UCSD-AML1 (cell line): ENCODE results near the gene TIAM1.

Experiments
- DNase-seq: peaks from one replicate; lab custom pipeline; 2025; ENCODE audit not compliant: unreplicated experiment; lab: John Stamatoyannopoulos, UW

The TIAM1 gene

DNA sequence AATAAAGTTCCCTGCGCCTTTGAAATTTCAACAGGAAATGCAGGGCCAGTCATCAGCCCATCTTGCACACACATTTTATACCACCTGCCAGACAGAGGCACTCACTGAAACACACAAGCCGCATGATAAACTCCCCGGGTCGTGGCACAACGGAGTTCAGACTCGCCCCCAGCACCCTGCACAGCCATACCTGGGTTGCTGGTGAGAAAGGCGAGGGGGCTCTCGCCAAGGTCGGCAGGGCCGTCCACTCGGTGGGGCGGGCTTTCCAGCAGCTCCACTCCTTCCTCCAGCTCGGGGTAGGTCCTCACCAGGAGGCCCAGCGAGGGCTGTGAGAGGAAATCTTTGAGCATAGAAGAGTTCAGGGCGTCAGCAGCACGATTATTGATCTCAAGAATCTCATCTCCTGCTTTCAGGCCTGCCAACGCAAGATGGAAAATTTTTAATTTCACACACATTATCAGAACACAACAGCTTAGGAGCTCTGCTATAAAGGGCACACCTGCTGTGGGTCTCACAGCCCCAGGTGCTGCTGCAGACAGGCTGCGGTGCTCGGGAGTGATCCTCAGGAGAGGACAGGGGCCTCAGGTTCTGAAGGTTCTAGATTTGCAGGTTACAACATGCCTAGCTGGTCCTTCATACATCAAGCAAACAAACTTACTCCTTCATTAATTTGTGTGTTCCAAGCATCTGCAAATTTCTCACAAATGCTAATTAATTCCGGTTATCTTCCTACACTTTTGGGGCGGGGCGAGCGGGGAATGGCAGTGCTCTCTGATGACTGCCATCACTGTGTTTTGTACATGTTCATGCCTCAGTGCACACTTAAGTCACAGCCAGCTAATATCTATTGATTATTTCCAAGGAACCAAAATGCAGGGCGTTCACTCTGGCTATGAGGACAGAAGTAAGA lies 161.6 kb downstream of the TIAM1 start:
- no peak for DNase-seq

DNA sequence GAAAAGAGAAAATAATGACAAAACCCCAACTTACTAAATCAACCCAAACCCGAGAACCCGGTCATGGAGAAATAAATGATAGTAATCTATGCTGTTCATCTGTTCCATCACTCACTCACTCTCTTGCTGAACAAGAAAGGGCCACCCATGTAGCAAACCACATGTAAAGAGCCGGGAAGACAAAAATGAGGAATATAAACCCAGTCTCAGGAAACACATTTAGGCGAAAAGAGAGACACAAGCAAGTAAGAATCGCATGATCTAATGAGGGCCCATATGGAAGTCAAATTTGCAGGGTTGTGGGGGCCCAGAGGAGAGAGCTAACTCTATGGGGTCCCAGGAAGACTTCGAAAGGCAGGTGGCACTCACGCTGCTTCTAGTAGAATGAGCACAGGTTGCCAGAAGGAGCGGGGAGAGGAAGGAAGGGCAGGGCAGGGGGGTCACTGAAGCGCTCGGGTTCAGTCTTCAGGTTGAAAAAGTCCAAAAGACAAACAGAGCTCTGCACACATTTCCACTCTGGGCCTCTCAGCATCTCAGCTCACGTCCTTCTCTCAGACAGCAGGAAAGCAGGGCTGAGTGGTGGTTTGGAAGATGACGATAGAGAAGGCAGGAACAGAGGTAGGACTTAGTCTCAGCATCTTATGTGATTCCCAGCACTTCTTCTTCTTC lies 162.8 kb downstream of the TIAM1 start:
- DNase-seq, result no peak

DNA sequence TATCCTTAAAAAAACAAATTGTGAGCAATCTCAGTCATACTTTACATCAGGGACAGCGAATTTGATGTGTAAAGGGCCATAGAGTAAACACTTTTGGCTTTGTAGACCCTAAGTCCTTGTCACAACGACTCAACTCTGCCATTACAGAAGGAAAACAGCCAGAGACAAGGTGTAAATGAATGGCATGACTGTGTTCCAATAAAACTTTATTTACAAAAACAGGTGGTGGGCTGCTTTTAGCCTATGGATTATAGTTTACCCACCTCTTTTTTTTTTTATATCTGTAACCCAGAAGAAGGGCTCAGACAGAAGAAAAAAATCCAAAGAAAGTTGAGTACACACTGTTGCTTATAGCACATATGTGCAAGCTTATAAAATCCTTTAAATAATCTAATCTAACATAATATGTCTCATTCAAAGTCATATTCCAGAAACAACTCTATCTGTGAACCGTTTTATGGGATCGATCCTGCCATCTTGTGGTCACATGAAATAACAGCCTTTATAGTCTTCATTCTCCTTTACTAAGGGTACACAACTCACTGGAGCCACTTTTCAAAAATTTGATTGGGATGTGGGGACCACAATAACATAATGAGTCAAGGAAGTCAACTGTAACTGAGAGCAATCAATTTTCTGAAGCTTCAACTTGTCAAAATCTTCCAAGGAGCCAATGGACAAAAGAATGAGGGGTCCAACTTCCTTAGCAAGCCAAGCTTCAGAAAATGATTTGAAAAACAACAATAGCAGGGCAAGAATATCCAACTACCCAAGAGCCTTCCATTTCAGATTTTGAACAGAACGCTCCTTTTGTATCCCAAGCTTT lies 163.6 kb downstream of the TIAM1 start:
- no peak for DNase-seq

DNA sequence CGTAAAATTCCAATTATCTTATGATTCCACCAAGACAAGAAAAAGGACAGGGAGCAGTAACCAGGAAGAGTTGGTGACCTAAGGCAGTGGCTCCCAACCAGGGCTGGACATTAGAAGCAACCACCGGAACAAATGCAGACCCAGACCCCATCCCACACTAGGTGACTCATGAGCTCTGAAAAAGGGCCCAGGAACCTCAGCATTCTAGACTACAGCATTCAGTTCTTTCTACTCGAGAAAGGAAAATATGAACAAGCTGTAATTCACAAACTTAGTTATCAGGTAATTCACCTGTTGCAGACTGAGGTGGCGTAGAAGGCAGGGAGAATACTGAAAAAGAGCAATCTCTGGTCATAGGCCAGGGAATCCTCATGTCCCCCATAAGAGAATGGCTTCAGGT lies 167.3 kb downstream of the TIAM1 start:
- no peak for DNase-seq

DNA sequence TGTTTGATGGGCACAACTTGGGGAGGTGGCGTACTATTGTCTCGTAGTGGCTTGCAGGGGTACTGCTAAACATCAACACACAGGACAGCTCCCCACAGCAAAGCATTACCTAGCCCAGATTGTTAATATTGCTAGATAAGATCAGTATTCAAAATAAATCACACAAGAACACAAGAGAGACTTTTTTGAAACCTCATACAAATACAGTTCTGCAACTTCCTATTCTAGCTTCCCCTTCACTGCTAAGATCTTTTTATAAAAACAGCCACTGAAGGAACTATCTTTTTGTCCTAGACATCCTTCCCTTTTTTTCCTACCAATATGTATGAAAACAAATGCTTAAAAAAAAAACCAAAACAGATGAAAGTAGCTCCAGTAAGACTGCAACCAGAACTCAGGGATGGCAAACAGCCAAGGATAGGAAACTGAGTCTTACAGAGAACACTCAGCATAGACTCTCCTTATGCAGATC lies 167.9 kb downstream of the TIAM1 start:
- DNase-seq, result no peak

DNA sequence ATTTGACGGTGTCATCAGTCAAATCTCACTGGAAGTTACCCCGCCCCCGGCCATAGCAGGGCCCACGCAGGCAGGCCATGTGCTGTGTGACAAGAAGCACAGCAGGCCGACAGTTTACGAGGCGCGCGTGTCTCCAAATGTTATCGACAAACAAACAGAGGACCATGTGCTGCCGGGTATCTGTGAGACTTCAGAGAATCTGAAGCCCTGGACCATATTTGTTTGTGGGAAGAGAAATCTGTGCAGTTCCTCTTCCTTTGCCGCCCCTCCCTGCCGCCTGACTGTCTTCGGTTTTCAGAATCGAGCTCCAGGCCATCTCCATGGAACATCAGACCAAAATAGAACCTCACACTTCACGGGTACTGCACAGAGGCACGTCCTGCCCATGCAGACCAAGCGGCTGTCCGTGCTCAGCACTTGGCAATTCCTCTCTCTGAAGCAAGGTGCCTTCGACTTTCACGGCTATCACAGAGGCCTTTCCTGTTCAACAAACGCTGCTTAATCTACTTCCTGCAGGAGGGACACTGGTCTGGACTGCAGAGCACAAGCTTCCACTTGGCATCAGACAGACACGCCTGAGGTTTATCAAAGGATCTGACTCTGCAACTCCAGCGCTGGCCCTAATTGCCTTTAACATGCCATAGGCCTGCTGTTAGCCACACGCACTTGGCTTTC lies 170.0 kb downstream of the TIAM1 start:
- peak; percentile 53 for DNase-seq

DNA sequence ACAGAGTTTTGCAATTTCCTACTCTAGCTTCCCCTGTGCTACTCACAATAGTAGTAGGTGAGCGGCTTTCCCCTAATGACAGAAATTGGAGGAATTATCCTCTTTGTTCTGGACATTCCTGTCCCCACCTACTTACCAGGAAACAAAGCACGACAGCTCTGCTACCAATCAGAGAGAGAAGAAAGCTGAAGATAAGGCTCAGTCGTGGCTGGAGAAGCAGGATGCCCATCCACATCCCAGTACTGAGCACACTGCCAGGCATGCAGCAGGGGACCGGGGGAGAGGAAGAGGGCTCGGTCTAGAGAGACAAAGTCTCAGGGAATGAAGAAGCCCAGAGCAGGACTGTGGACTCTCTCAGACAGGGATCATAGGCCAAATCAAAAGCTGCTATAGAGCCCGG lies 171.7 kb downstream of the TIAM1 start:
- DNase-seq, result no peak

DNA sequence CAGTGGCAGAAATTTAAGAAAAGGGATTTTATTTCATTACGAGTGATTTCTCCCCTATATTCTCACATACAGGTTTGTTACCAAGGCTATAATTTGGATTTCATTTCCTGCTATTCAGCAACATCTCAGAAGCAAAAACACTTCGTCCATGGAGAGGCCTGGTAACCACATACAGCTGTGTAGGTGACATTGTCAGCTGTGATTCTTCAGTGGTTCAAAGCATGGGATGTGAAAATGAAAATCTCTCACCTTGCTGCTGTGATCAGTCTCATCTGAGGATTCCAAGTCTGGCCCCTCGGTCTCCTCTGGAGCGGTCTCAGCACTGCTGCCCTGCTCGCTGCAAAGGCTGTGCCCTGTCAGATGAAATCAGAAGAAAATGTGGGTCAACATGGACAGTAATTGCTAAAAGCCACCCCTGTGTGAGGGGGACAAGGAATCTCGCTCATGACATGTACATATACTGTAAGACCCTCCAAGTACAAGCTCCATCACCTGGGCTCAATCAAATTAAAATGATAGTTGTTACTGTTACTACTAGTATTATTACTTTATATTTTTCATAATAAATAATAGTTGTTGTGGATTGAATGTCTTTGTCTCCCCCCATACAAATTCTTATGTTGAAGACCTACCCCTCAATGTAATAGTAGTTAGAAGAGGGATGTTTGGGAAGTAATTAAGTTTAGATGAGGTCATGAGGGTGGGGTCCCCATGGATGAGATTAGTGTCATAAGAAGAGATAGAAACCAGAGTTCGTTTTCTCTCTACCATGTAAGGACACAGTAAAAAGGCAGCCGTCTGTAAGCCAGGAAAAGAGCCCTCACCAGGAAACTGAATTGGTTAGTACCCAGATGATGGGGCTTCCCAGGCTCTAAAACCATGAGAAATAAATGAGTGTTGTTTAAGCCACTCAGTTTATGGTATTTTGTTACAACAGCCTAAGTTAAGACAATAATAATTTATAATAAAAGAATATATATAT lies 179.1 kb downstream of the TIAM1 start:
- no peak for DNase-seq

DNA sequence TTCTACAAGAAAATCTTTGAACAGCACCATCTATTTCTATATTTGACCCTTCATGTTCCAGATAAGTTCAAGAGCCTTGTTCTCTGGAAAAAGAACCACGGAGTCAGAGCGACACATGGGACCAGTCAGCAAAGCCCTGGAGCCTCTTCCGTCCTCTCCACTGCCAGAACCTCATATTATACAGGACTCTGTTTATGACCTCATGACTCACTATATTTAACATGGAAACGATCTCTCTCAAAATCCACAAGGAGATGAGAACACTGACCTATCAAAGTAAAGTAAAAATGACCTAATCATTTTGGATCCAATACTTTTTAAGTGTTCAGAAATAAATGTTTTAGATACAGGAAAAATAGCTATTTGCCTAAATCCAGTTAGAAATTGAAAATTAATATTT lies 181.2 kb downstream of the TIAM1 start:
- DNase-seq, result no peak

DNA sequence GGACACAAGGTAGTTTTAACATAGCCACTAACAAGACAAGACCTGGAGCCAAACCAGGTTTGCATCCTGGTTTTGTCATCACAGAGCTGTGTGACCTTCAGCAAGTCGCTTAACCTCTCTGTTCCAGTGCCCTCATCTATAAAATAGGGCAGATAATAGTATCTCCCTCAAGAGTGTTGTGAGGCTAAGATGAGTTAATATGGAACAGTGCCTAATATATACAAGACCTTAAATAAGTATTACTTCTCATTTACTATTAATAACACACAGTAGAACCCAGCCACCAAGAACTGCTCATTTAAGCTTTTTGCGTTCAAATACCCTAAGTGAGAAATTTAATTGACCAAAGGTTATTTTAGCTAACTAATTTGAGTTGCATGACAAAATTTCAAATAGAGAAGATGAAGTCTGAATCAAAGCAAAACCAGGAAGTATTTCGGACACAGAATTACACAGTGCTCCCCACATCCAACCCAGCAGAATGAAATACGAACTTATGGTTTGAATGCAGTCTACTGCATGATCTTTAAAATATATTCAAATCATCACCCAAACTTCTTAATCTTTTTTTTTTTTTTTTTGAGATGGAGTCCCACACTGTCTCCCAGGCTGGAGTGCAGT lies 181.9 kb downstream of the TIAM1 start:
- DNase-seq, result no peak

DNA sequence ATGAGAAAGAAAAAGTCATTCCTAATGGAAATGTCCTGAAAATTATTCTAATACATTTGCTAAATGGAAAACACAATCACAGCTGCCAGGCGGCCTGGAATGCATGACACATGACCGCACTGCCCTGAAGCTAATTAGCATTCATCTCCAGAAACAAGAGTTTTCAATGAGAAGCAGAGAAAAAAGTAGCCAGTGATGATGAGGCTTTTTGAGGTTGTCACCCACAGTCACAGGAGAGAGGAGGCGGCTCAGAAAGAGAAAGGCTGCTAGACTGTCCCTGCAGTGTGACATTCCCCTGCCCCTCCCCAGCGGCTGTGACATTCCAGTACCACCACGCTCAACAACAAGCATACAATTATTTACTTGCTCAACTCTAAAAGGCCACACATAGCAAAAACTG lies 182.9 kb downstream of the TIAM1 start:
- no peak for DNase-seq

DNA sequence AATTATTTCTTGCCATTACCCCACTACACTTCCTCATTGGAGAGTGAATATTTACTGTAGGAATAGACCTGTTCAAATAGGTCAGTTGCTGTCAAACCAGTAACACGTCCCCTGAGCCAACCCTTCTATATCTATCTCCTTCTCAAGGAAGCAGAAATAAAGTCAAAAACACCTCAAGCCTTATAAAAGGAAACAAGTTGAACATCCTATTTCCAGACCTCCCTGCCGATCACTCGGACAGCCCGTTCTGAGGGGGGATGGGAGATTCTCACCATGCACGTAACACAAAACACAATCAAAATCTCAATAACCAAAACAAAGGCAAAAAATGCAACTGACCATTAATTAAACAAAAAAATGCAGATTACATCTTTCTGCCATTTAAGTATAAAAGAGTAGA lies 184.3 kb downstream of the TIAM1 start:
- DNase-seq, result no peak

DNA sequence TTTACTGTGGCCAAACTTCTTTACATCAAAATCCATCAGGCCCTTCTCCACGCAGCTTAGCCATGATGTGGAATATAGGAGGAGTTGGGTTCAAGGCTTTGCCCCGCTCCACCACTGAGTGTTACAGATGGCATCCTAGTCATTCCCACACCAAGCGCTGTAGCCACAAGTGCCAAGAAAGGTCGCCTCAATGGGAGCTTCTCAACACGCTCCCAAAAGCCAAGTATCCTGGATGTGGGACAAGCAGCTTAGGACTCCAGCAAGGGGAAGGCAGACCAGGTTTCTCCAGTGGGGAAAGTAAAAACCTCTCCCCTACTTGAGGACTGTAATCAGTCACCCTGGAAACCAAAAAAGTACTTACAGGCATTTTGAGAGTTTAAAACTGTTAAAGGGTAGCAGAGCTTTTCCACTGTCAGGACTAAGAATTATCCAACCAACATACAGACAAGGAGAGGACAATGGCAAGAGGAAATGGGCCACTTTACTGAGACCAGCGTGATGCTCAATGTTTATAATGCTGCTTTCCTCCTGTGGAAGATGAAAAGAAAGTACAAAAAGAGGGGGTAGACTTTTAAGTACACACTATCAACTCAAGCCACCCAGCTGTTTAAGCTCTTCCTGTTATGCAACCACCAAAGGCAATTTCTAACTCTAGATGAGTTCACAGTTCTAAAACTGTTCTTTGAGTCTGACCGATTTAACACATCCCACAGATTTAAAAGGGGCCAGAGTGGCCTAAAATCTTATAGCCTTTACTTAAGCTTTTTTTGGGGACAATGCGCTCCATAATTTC lies 185.1 kb downstream of the TIAM1 start:
- no peak for DNase-seq

DNA sequence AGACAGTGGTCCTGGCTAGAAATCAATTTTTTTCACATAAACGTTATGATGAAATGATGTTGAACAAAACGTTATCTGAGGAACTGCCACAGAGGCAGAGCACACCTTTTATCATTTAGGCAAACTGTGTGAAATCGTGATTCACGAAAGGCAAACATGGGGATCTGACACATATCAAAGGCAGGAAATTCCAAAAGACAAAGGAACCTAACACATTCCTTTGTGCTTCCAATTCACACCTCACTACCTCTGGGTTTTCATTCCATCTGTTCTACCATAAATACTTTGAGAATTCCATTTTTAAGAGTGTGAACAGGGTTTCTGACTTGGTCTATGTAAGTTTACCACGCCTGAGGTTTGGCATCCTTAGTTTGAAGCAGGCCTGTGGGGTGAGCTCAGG lies 186.3 kb downstream of the TIAM1 start:
- no peak for DNase-seq

DNA sequence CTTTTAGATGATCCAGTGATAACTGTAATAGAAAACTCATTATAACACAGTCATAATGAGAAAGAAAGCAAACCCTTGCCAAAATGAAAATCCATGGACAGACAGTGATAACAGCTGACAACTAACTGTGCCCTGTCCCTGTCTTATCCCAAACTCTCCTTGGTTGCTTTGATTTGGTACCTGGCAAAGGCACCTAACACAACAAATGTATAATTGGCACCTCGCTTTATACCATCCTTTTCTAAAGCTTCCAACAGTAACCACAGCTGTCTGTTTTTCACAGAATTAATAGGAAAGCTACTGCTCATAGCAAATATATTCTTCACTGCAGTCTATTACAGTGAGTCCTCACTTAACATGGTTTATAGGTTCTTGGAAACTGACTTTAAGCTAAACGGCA lies 187.4 kb downstream of the TIAM1 start:
- DNase-seq, result no peak

DNA sequence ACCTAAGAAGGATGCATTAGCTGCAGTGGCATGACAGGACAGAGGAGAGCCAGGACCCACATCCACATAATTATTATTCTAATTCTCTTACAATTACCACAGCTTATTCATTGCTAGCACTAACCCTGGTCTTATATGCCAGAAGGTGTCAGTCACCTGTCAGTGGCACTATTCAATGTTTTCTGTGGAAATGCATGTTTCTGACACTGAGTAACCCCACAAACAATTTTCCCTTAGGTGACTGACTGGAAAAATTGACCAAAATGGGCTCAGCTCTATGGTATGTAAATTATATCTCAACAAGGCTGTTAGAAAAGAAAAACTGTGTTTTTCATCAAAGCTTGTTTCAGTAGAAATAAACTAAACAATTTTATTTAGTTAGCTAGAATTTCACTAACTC lies 187.9 kb downstream of the TIAM1 start:
- no peak for DNase-seq

DNA sequence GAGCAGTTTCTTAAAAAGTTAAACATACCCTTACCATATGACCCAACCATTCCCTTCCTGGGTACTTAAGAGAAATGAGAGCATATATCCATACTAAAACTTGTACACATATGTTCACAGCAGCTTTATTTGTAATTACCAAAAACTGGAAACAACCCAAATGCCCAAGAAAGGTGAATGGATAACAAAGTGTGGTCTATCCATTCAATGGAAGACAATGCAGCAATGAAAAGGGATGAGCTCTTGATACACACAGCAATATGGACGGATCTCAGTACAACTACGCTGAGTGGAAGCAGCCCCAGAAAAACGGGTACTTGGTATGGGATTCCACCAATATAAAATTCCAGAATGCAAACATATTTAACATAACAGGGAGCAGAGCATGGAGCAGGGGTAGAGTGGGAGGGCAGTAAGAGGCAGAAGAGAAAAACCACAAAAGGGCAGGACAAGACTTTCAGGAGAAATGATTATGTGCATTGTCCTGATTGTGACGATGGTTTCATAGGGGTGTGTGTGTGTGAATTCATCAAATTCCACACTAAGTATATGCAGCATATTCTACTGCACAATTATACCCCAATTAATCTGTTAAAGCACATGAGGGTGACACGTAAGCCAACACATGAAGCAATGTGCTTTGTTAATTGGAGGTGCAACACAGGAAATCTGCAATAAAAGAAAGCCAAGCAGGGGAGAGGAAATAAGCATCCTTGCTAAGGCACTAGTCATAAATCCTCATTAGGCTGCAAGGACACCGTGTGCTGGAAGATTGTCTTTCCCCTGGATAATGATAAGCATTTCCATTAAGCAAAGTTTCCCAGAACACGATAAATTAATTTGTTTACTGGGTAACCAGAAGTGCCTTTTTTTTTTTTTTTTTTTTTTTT lies 192.7 kb downstream of the TIAM1 start:
- DNase-seq, result no peak

DNA sequence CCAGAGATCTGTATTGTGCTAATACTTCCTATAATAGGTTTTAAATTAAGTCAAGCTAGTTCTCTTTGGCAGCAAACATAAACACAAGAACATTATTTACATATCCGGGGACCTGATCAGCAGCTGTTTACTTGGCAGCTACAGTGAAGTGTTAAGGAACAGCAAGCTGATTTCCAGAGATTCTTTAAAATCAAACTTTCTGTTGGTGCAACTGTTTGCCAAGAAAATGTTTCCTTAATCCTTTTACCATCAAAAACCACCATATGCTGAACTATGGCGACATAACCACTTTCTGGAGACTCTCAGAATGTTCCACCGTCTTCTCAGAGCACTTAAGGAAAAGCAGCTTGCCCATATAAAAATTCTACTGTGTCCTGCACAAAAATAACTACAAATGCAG lies 198.8 kb downstream of the TIAM1 start:
- no peak for DNase-seq
